ENCODE data around the gene HSD3B2. TPM values are rescaled to one million over a fixed set of nuclear protein-coding genes. Genes with fewer than 3 reads are reported as not detected.
A peak's percentile ranks its signal among the peaks of the same experiment; 100 is the strongest.
"Not testable (repeated sequence)": the region's sequence is repeated elsewhere in the genome, so short reads cannot be mapped to it uniquely, and the experiment has no call there.

HSD3B2 gene
- not detected in 2 replicates for total RNA-seq (2014; rRNA removed; shearing (Covaris generic); ENCODE audit: low replicate concordance)

GRCh38 chr1:119414950-119415349 is at the start of gene HSD3B2:
Gene HSD3B2 (plus strand): TSS chr1:119415150. CDS start chr1:119415420, 270 bp downstream.
- H3K4me3 ChIP-seq: no peak within 1 kb of the TSS
- no peaks in the 10 kb centered on the region for H3K36me3 ChIP-seq
- no peaks in the 10 kb centered on the region for H3K9me3 ChIP-seq
- H3K27me3 ChIP-seq: no peaks in the 10 kb centered on the region; the same call in 1 of the 2 replicates
- no peak for DNase-seq

- DNase-seq: no peak
- no peaks in the 10 kb centered on the region for H3K27me3 ChIP-seq
- no peaks in the 10 kb centered on the region for H3K36me3 ChIP-seq
- no peaks in the 10 kb centered on the region for H3K9me3 ChIP-seq
- no peak overlapping the region for H3K4me3 ChIP-seq
Measured at GRCh38 chr1:119366424-119366823, 48.5 kb upstream of the HSD3B2 start.

GRCh38 chr1:119367432-119368124 is 47.4 kb upstream of the HSD3B2 start:
- Histone ChIP-seq H3K27me3 (no peaks in the 10 kb centered on the region), H3K4me3 (no peak overlapping the region), H3K36me3 (no peaks in the 10 kb centered on the region), H3K9me3 (no peaks in the 10 kb centered on the region)
- DNase-seq: no peak

GRCh38 chr1:119368554-119368953 is 46.4 kb upstream of the HSD3B2 start, which contains the start of gene HAO2:
Gene HAO2 (plus strand): TSS chr1:119368785. CDS start chr1:119381086, 12,301 bp downstream.
- Histone ChIP-seq H3K4me3 (no peak within 1 kb of the TSS), H3K27me3 (no peaks in the 10 kb centered on the region), H3K9me3 (no peaks in the 10 kb centered on the region), H3K36me3 (no peaks in the 10 kb centered on the region)
- DNase-seq: no peak

GRCh38 chr1:119370748-119371147 is 44.2 kb upstream of the HSD3B2 start:
- H3K4me3 ChIP-seq: no peak overlapping the region
- no peaks in the 10 kb centered on the region for H3K27me3 ChIP-seq
- no peaks in the 10 kb centered on the region for H3K9me3 ChIP-seq
- DNase-seq: no peak
- H3K36me3 ChIP-seq: no peaks in the 10 kb centered on the region

- DNase-seq: no peak
- Histone ChIP-seq H3K36me3 (no peaks in the 10 kb centered on the region), H3K9me3 (no peaks in the 10 kb centered on the region), H3K27me3 (no peaks in the 10 kb centered on the region), H3K4me3 (no peak overlapping the region)
Measured at GRCh38 chr1:119371815-119372214, 43.1 kb upstream of the HSD3B2 start.

- Histone ChIP-seq H3K27me3 (no peaks in the 10 kb centered on the region), H3K4me3 (no peak overlapping the region), H3K9me3 (no peaks in the 10 kb centered on the region), H3K36me3 (no peaks in the 10 kb centered on the region)
- peak; percentile 26 for DNase-seq
Measured at GRCh38 chr1:119372503-119373086, 42.4 kb upstream of the HSD3B2 start.

- Histone ChIP-seq H3K4me3 (no peak overlapping the region), H3K36me3 (no peaks in the 10 kb centered on the region), H3K27me3 (no peaks in the 10 kb centered on the region), H3K9me3 (no peaks in the 10 kb centered on the region)
- DNase-seq: peak; percentile 55
Measured at GRCh38 chr1:119373465-119373864, 41.5 kb upstream of the HSD3B2 start.

- DNase-seq: no peak
- Histone ChIP-seq H3K4me3 (no peak overlapping the region), H3K36me3 (no peaks in the 10 kb centered on the region), H3K9me3 (no peaks in the 10 kb centered on the region), H3K27me3 (no peaks in the 10 kb centered on the region)
Measured at GRCh38 chr1:119374208-119374874, 40.6 kb upstream of the HSD3B2 start.

- Histone ChIP-seq H3K4me3 (no peak overlapping the region), H3K9me3 (no peaks in the 10 kb centered on the region), H3K36me3 (no peaks in the 10 kb centered on the region), H3K27me3 (no peaks in the 10 kb centered on the region)
- DNase-seq: no peak
Measured at GRCh38 chr1:119375366-119375765, 39.6 kb upstream of the HSD3B2 start.

- Histone ChIP-seq H3K4me3 (no peak overlapping the region), H3K36me3 (no peaks in the 10 kb centered on the region), H3K9me3 (no peaks in the 10 kb centered on the region), H3K27me3 (no peaks in the 10 kb centered on the region)
- DNase-seq: no peak
Measured at GRCh38 chr1:119376594-119376993, 38.4 kb upstream of the HSD3B2 start.

- H3K4me3 ChIP-seq, DNase-seq, H3K9me3 ChIP-seq, H3K36me3 ChIP-seq, H3K27me3 ChIP-seq: not testable (repeated sequence)
Measured at GRCh38 chr1:119377594-119377993, 37.4 kb upstream of the HSD3B2 start.

GRCh38 chr1:119379117-119379516 is 35.8 kb upstream of the HSD3B2 start:
- H3K4me3 ChIP-seq: no peak overlapping the region
- H3K36me3 ChIP-seq: no peaks in the 10 kb centered on the region
- DNase-seq: no peak
- no peaks in the 10 kb centered on the region for H3K27me3 ChIP-seq
- no peaks in the 10 kb centered on the region for H3K9me3 ChIP-seq

GRCh38 chr1:119380304-119380703 is 34.6 kb upstream of the HSD3B2 start:
- Histone ChIP-seq H3K4me3 (no peak overlapping the region), H3K36me3 (no peaks in the 10 kb centered on the region), H3K27me3 (no peaks in the 10 kb centered on the region), H3K9me3 (no peaks in the 10 kb centered on the region)
- no peak for DNase-seq

- H3K9me3 ChIP-seq: no peaks in the 10 kb centered on the region
- DNase-seq: no peak
- H3K4me3 ChIP-seq: no peak overlapping the region
- no peaks in the 10 kb centered on the region for H3K36me3 ChIP-seq
- no peaks in the 10 kb centered on the region for H3K27me3 ChIP-seq
Measured at GRCh38 chr1:119380983-119381662, 33.8 kb upstream of the HSD3B2 start.

- no peak for DNase-seq
- H3K36me3 ChIP-seq: no peaks in the 10 kb centered on the region
- H3K4me3 ChIP-seq: no peak overlapping the region
- H3K27me3 ChIP-seq: no peaks in the 10 kb centered on the region
- H3K9me3 ChIP-seq: no peaks in the 10 kb centered on the region
Measured at GRCh38 chr1:119384591-119384990, 30.4 kb upstream of the HSD3B2 start.

GRCh38 chr1:119385650-119386049 is 29.3 kb upstream of the HSD3B2 start:
- Histone ChIP-seq H3K27me3 (no peaks in the 10 kb centered on the region), H3K9me3 (no peaks in the 10 kb centered on the region), H3K36me3 (no peaks in the 10 kb centered on the region), H3K4me3 (no peak overlapping the region)
- DNase-seq: no peak

All from MG63 (cell line).